ENCODE data around the gene NKAIN2. TPM values are rescaled to one million over a fixed set of nuclear protein-coding genes. Genes with fewer than 3 reads are reported as not detected.

The NKAIN2 gene
- total and polyA plus RNA-seq, 8 donors: 0.02 to 0.09 TPM; not detected in 6

- Histone ChIP-seq H3K4me3 (no peak overlapping the region), H3K27me3 (no peaks in the 10 kb centered on the region), H3K4me1 (no peaks in the 10 kb centered on the region), H3K36me3 (no peaks in the 10 kb centered on the region), H3K27ac (no peak overlapping the region), H3K9me3 (no peaks in the 10 kb centered on the region)
- 27 to 31% methylated on average over 2 of the region's 2 CpGs for WGBS, 2 donors
- no peak for ATAC-seq
- no peak for FAIRE-seq
- TF ChIP-seq, protein P1, sequence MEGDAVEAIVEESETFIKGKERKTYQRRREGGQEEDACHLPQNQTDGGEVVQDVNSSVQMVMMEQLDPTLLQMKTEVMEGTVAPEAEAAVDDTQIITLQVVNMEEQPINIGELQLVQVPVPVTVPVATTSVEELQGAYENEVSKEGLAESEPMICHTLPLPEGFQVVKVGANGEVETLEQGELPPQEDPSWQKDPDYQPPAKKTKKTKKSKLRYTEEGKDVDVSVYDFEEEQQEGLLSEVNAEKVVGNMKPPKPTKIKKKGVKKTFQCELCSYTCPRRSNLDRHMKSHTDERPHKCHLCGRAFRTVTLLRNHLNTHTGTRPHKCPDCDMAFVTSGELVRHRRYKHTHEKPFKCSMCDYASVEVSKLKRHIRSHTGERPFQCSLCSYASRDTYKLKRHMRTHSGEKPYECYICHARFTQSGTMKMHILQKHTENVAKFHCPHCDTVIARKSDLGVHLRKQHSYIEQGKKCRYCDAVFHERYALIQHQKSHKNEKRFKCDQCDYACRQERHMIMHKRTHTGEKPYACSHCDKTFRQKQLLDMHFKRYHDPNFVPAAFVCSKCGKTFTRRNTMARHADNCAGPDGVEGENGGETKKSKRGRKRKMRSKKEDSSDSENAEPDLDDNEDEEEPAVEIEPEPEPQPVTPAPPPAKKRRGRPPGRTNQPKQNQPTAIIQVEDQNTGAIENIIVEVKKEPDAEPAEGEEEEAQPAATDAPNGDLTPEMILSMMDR (IDR thresholded peaks at IDR 0.05): no peak
- intact Hi-C loops (cut with DNase I): no loop called here
- no peak for DNase-seq
Observed at GRCh38 chr6:124748778-124749177, 945.1 kb downstream of the NKAIN2 start.

- Histone ChIP-seq H3K27me3 (no peaks in the 10 kb centered on the region), H3K36me3 (no peaks in the 10 kb centered on the region), H3K9me3 (no peaks in the 10 kb centered on the region), H3K27ac (no peak overlapping the region), H3K4me3 (no peak overlapping the region), H3K4me1 (no peaks in the 10 kb centered on the region)
- no peak for DNase-seq
- no peak for ATAC-seq
- intact Hi-C loops (cut with DNase I): no loop called here
- no peak for FAIRE-seq
- WGBS, 2 donors: 49 to 64% methylated on average over 1 of the region's 1 CpG
- TF ChIP-seq, protein P1 (IDR thresholded peaks at IDR 0.05): no peak
Observed at GRCh38 chr6:124753001-124753400, 949.3 kb downstream of the NKAIN2 start.

GRCh38 chr6:124753562-124754105, 950.0 kb downstream of the NKAIN2 start:
- Histone ChIP-seq H3K27me3 (no peaks in the 10 kb centered on the region), H3K27ac (no peak overlapping the region), H3K36me3 (no peaks in the 10 kb centered on the region), H3K4me3 (no peak overlapping the region), H3K4me1 (no peaks in the 10 kb centered on the region), H3K9me3 (no peaks in the 10 kb centered on the region)
- intact Hi-C loops (cut with DNase I): no loop called here
- FAIRE-seq (no peak), DNase-seq (no peak), ATAC-seq (no peak)
- 60 to 74% methylated on average over 4 of the region's 4 CpGs for WGBS, 2 donors
- TF ChIP-seq, protein P1 (IDR thresholded peaks at IDR 0.05): no peak

DNA sequence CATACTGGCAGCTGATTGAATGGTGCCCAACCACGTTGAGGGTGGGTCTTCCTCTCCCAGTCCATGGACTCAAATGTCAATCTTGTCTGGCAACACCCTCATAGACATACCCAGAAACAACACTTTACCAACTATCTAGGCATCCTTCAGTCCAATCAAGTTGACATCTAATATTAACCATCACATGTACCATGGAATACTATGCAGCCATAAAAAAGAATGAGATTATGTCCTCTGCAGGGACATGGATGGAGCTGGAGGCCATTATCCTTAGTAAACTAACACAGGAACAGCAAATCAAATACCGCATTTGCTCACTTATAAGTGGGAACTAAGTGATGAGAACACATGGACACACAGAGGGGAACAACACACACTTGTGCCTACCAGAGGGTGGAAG, 951.7 kb downstream of the NKAIN2 start:
- 72 to 90% methylated on average over 2 of the region's 2 CpGs for WGBS, 2 donors
- TF ChIP-seq, protein P1 (IDR thresholded peaks at IDR 0.05): no peak
- no peak overlapping the region for H3K4me3 ChIP-seq
- intact Hi-C loops (cut with DNase I): no loop called here
- H3K27ac ChIP-seq: no peak overlapping the region
- no peaks in the 10 kb centered on the region for H3K36me3 ChIP-seq
- H3K27me3 ChIP-seq: no peaks in the 10 kb centered on the region
- FAIRE-seq (no peak), ATAC-seq (no peak), DNase-seq (no peak)
- H3K9me3 ChIP-seq: no peaks in the 10 kb centered on the region
- H3K4me1 ChIP-seq: no peaks in the 10 kb centered on the region

GRCh38 chr6:124757560-124757959, 953.9 kb downstream of the NKAIN2 start:
- H3K27ac ChIP-seq: no peak overlapping the region
- intact Hi-C loops (cut with DNase I): no loop called here
- ATAC-seq: no peak
- no peaks in the 10 kb centered on the region for H3K9me3 ChIP-seq
- no peak for FAIRE-seq
- no peak overlapping the region for H3K4me3 ChIP-seq
- no peaks in the 10 kb centered on the region for H3K36me3 ChIP-seq
- TF ChIP-seq, protein P1 (IDR thresholded peaks at IDR 0.05): no peak
- H3K4me1 ChIP-seq: no peaks in the 10 kb centered on the region
- no peaks in the 10 kb centered on the region for H3K27me3 ChIP-seq
- no peak for DNase-seq
